NCI-H1436 treated with DMSO at 0.1 percent for 48 hours (cell line): ENCODE data around the gene MAML2.

Source experiments
- DNase-seq: peaks from one replicate; lab custom pipeline; 2025; lab: John Stamatoyannopoulos, UW

The MAML2 gene

DNA sequence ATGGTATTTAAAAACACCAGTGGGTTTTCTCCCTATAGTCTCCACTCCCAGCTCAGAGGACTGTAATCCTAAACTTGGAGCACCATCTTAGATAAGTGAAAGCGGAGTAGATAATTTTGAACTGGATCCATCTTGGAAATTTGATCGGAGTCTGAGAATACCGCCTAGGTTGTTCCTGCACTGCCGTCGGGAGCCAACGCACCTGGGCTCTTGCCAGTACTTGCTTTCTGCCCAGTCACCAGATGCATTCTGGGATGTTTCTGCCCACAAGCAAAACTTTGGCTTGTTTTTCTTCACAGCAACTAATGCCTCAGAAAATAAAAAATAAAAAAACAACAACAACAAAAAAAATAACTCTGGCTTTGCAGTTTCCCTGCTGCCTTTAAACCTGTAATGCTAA, 306.1 kb downstream of the MAML2 start:
- DNase-seq: no peak

DNA sequence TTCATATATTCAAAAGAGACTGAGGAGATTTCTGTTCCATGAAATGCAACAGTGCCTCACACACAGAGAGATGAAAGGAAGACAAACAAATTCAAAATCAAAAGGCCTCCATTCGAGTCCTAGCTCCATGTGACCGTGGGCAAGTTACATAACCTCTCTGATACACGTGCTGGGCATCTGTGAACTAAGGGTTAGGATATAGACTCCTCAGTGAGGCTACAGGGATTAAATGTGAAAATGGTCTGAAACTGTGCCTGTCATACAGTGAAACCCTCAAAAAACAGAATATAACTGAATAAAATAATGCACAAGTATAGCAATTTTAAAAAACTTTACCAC, 307.3 kb downstream of the MAML2 start:
- no peak for DNase-seq

DNA sequence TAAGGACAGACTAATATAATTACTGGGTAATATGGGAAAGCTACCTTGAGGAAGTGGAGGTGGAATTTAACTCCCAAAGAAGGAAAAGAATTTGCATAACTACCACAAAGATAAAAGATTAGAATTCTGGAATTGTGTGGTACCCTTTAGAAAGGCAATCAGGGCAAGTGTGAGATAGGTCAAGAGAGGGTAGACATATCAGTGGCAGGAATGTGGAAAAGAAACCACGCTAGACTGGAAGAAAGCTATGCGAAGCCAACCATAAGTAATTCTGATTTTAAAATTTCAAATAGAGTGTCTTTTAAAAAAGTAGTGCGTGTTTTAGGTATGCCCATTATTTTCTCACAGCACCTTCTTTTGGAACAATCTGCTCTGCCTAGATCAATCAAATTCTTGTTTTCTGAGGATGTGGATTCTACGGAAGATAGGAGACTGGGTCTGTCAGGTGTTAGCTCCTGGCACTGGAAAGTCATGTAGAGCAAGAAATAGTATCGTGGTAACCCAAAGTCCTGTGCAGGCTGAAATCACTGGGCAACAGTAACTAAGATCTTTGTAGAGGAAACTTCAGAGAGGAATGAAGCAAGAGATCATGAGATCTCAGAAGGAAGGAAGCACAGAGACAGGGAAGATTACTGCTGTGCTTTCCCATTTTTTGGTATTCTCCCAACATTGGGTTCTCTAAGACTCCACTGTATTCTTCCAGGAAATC, 307.8 kb downstream of the MAML2 start:
- DNase-seq: no peak

DNA sequence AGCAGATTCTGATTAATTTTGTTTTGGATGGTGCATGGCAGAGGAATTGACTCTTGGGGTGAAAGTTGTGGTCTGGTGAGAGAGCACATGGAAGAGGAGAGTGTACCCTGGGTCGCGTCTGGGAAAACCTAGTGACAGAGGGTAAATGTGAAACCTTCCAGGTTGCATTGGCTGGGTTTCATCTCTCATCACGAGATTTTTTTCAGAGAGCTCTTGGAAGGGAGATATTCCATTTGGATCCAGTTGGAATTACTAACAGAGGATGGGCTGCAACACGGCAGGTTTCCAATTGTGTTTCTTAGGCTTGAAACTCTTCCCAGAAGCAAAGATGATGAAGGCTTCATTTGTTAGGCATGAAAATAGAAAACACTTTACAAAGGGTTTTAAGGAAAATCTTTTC, 309.4 kb downstream of the MAML2 start:
- DNase-seq: no peak

DNA sequence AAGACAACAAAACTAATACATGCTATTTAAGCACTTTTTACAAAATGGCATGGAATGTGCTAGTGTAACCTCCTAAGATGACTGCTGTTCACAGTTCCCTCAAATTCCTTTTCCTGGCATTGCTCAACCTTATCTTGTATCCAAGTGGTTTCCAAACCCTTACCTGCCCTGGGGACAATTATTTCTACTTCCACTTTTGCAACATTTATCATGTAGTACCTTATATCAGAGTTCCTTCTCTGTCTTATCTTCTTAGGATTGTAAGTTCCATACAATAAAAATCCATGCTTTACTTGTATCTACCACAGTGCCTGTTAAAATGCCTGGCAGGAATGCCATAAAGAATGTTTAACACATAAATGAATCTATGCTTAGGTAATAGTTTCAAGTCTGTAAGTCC, 309.9 kb downstream of the MAML2 start:
- no peak for DNase-seq

DNA sequence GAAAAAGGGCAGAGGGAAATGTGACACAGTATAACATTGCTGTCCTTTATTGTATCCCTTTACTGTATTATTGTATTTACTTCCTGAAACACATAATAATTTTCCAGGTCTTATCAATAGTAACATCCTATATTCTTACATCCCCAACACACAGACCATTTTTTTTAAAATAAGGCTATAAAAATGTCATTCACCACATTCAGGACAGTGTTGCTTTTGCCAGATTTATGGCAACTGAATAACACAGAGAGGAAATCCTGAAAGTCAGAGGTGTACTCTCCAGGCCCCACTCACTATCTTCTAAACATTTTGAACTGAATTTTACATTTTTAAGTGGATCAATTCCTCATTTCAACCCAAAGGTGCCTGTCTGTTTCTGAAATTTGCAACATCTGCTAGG, 314.2 kb downstream of the MAML2 start:
- no peak for DNase-seq

DNA sequence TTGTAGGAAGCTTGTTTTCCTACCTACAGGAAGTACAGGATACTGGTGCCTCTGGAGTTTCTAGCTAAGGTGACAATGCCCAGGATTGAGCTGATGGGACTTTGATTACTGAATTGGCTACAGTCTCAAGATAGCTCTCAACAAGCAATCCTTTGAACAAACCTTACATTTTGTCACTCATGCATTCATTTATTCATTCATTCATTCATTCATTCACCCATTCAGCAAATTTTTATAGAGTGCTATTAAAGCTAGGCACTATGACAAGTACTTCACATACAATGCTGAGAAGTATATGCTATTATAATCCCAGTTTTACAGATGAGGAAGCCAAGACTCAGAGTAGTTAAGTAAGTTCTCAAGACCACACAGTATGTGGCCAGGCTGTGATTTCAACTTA, 316.0 kb downstream of the MAML2 start:
- no peak for DNase-seq

DNA sequence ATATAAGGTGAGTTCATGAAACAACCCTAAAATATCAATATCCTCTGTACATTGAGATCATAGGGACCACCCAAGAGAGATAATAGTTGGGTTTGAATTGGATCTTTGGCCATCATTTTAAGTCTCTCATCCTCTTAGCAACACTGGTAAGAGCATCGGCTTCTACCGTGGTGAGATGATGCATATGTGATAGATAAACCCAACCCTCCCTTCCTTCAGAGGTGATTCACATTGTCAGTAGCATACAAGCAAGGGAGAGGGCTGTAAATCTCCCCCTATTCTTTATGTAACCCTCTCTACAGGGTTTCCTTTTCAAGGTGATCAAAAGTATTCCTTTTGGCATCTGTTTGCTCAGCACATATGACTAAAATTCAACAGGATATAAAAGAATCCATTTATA, 316.7 kb downstream of the MAML2 start:
- DNase-seq: no peak

DNA sequence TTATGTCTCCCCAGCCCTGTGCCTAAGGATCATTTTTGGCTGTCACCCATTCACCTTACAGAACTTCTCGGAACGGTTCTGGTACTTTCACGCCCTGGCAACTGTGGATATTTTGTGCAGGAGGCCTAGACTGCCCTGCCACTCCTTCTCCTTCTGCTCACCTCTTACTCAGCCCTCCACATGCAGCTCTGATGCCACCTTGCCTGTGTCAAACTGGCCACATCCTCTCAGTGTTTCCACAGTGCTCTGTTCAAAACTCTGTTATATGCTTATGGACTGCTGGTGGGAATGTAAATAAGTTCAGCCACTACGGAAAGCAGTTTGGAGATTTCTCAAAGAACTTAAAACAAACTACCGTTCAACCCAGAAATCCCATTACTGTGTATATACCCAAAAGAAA, 318.3 kb downstream of the MAML2 start:
- DNase-seq: no peak

DNA sequence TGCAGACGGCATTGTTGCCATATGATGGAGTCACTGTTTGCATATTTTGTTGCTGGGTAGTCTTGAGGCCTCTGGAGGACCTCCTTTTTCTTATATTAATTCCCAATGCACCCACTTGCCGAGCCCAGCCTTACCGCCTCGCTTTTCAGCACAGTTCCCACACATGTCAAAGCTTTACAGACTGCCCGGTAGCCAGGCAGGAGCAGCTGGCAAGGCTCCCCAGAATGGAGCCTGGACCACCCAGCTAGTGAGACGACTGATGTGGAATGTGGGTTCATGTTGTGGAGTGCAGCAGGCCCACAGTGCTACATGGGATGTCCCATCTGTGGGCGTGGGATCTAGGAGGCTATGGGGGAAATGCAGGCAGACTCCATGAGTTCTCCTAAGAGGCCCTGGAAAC, 319.7 kb downstream of the MAML2 start:
- DNase-seq: no peak

DNA sequence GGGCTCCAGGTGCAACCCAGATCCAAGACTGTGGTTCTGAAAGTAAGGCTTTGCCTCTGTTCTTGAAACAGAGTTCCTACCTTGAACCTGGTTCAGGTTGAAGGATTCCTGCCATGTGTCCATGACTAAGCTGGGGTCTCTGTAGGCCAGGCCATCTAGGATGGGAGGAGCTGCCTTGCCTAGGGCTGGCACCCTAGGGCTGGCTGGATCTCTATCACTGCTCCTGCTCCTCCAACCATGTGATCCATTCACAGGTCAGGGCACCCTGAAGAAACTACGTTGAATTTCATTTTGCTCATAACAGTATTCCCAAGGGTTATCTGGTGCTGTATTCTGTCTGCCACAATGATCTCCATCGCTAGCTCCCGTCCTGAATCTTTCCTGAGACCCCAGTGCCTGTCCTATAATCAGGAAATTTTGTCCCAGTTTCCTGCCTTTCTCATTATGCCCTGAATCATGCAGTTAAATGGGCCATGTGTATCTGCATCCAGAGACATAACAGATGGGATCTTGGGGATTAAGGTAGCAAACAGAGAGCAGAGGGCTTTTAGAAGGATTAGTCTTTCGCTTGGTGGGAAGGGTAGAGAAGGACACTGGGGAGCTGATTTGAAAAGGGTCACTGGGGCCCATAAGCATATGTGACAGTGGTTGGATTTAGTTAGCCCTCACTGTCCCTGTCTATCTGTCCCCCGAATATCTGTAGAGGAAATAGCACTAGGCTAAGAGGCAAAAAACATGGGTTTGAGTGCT, 320.9 kb downstream of the MAML2 start:
- no peak for DNase-seq

DNA sequence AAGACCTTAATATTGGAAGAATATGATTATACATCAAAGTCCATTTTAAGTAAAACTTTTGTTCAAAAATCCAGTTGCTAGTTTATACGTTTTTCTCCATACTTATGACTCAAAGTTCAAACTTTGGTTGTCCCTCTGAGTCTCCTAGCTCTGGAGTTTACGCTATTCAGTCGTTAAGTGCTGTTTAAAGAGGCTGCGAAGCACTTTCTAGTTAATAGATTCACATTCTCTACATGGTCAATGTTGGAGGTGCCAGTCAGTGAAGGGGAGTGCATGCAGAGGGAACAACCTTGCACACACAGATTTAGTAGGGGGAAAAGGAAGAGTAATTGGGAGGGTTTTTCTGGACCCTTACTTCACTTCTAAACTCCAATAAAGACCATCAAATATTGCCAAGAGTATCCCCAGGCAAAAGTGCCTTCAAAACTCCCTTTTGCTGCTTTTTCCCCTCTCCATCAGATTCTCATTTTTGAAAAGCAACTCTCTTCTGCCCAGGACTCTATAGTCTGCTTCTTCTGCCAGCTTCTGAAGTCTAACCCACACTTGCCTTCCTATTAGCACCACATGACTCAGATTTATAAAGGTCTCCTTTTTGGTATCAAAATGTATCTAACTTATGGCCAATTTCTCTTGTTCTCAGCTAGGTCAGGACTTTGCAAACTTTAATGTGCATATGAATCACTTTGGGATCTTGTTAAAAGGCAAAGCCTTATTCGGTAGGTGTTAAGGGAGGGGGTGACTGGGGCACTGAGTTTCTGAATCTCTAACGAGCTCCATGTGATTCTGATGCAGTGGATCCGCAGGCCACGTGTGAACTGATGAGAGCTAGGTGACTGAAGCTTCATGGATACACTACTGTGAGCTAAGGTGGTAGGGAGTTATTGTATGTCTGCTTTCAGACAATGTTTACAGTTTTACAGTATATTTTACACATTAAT, 322.9 kb downstream of the MAML2 start:
- no peak for DNase-seq

DNA sequence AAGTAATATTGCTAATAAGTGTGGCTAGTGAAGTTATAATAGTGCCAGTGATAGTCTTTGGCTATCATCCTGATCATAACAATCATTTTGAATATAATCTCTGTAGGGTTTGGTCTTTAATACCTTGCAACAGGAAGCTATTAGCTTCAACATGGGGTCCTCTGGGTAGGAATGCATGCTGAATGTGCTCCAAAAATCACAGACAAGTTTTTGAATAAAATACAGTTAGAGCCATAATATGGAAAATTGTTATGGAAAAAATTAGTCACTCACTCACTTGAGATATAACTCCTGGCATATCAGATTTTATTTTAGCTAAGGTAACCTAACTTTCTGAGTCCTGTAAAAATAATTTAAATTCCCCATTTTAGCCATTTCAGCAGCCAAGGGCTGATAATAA, 323.7 kb downstream of the MAML2 start:
- no peak for DNase-seq

DNA sequence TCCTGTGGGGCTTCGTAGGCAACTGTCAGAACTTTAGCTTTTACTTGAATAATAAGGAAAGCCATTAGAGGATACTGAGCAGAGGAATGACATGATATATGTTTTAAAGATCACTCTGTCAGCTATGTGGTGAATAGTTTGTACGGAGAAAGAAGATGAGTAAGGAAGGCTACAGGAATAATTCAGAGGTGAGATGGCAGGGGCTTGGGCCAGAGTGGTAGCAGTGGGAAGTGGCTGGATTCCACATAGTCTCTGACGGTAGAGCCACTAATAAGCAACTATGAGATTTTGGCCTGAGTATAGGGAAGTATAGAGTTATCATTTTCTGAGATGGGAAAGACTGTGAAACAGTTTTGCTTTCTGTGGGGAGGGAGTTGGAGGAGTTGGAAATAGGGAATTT, 325.1 kb downstream of the MAML2 start:
- no peak for DNase-seq

DNA sequence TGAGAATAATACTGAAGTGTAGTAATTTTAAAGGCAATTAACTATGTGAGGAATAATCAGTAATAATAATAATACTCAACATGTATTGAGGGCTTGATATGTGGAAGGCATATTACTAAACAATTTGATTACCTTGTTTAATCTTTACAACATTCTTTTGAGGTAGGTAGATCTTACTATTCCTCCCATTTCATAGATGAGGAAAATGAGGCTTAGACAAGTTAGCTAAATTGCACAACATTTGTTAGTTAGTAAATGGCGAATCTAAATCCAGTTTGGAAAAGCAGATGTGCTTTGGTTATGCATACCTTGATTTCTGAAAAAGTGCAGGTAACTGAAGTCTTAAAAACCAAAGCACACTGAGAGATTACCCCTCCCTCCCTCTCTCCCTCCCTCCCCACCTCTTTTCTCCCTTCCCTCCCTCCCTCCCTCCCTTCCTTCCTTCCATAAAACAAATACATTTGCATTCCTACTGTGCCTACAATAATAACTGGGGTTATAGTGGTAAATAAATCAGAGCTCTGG, 326.0 kb downstream of the MAML2 start:
- DNase-seq: no peak

DNA sequence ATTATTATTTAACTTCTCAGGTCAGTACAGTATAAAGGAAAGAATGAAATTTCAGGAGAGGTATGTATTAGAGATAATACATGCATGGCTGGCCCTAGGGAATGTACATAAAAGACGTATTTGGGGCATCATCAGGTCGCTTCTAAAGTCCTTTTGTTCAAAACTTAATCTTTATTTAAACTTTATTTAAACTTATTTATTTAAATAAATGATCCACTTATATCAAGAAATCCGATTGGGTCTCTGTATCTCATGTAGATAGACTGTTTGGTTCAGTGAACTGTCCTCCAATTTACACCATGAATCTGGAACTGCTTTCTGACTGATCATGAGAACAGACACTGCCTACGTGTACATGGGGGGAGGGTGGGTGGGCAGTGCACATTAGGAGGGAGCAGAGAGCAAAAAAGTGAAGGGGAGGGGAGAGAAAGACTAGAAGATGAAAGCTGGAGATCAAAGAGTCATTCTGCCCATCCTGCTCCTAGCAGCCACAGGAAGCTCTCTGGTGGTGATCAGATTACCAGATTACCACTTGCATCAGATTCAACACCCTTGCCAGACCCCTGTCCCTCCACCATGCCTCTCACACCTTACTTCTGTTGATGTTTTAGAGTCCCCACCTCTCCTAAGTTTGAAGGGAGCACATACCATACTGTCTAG, 327.0 kb downstream of the MAML2 start:
- no peak for DNase-seq

DNA sequence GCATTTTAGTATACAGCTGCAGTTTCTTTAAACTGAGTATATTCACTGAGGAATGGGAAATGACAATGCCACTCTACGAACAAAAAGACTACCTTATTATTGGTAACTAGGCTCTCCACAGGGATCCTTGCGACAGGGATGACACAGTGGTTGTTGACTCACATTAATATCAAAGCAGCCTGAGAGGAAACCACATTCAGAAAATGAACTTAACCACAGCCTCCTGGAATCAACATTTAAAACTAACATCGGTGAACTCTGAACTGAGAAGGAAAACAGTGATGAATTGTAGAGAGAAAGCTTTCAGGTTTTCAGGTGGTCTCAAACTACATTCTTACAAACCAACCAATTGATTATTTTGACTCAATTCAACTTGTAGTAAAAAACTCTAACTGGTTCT, 328.8 kb downstream of the MAML2 start:
- DNase-seq: no peak

DNA sequence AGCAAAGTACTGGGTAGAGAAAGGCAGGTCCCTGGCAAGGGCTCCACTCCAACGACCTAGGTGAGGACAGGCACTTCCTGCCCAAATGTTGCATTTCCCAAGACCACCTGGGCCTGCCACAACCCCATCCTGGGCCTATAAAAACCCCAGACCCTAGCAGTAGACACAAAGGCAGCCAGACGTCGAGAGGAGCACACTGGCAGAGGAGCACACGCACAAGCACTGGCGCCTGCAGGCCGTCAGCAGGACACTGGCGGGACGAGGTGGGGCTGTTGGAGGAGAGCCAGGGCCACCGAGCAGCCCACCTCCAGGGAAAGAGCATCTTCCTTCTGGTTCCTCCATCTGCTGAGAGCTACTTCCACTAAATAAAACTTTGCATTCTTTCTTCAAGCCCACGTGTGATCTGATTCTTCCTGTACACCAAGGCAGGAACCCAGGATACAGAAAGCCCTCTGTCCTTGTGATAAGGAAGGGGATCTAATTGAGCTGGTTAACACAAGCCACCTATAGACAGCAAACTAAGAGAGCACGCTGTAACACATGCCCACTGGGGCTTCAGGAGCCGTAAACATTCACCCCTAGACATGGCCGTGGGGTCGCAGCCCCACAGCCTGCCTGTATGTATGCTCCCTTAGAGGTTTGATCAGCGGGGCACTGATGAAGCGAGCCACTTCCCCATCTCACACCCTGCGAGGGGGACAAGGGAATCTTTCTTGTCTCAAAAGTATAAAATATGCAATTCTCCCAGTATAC, 329.4 kb downstream of the MAML2 start:
- no peak for DNase-seq

DNA sequence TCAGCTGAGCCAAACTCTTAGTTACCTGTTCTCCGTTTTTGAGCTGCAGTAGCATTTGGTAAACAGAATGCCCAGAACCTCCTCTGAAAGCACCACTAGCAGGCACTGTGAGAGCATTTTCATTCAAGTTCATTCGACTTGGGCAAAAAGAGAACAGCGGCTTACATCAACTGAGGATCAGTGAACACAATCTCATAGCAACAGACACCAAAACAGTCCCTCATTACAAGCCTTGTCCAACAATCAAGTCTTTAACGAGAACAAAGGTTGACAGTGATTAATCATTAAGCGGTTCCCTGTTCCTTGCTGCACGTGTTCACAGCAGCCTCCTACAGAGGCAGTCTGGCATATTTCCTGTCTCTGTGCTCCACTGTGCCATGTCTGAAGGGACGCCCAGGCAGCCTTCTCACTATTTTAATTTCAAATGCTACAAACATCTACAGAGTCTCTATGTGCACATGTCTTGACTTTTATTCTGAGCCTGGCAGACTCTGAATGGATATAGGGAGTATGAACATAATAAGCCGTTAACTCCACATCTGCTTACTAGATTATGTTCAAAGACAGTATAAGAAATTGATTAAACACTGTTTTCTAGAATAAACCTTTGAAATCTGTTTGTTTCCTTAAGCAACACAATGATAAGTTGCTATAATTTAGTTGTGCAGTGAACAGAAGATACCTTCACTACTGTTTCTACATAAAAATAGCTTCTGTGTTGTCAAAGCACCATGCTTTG, 330.7 kb downstream of the MAML2 start:
- no peak for DNase-seq

DNA sequence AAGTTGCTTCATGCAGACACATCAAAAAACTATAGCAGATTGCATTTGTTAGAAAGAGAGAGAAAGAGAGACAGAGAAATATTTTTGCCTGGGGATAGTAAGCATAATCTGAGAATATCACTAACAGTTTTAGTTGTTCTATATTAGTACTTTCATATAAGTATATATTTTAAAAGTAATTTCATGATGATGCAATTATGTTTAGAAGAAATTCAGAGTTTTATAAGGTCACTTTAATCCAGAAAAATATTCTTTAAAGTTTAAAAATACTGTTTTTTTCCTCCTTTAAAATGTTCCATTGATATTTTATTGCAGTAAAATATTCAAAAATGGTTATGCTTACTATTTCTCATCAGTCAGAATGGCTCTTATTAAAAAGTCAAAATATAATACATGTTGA, 332.3 kb downstream of the MAML2 start:
- DNase-seq: no peak
